Measurements from ENCODE around the gene UBE2R2. TPM values are rescaled to one million over a fixed set of nuclear protein-coding genes. Genes with fewer than 3 reads are reported as not detected.

Gene UBE2R2
- total and polyA plus RNA-seq, 12 donors: 15.8 to 47.9 (median 41.4) TPM

GRCh38 chr9:33942471-33943083 lies 125.6 kb downstream of the UBE2R2 start:
- Histone ChIP-seq H3K27ac (peak overlapping the region in 2 of 10 donors; percentile 12 to 29), H3K4me3 (no peak overlapping the region), H3K9me3 (no peaks in the 10 kb centered on the region), H3K36me3 (peaks cover 0 to 93% (median 10%) of the 10 kb centered on the region in 9 donors), H3K4me1 (peaks cover 0 to 18% (median 4%) of the 10 kb centered on the region in 9 donors), H3K27me3 (no peaks in the 10 kb centered on the region)
- 97 to 99% methylated on average over 3 of the region's 3 CpGs for WGBS, 2 donors
- DNase-seq: no peak
- no peak for ATAC-seq
- intact Hi-C loops (cut with DNase I): loop anchor here in 1 of 10 donors (10.0 kb wide), 1 partner anchor 58 kb away; no protein-coding TSS in a partner anchor
- no peak for TF ChIP-seq CTCF (IDR thresholded peaks at IDR 0.05)

- Histone ChIP-seq H3K4me3 (no peak overlapping the region), H3K9me3 (no peaks in the 10 kb centered on the region), H3K27me3 (no peaks in the 10 kb centered on the region), H3K4me1 (peaks cover 0 to 18% (median 4%) of the 10 kb centered on the region in 9 donors), H3K36me3 (peaks cover 0 to 93% (median 10%) of the 10 kb centered on the region in 9 donors), H3K27ac (peak overlapping the region in 4 of 10 donors; percentile 1 to 40 (median 24))
- DNase-seq: no peak
- TF ChIP-seq CTCF (IDR thresholded peaks at IDR 0.05): no peak
- intact Hi-C loops (cut with DNase I): loop anchor here in 1 of 10 donors (10.0 kb wide), 1 partner anchor 59 kb away; no protein-coding TSS in a partner anchor
- WGBS, 2 donors: 36 to 47% methylated on average over 2 of the region's 2 CpGs
- peak in 2 of 8 donors; percentile 29 to 57 for ATAC-seq
Measured at GRCh38 chr9:33943389-33943788, 126.4 kb downstream of the UBE2R2 start.

- ATAC-seq: peak in 2 of 8 donors; percentile 54 to 55
- no peak overlapping the region for H3K4me3 ChIP-seq
- TF ChIP-seq CTCF (IDR thresholded peaks at IDR 0.05): no peak
- intact Hi-C loops (cut with DNase I): loop anchor here in 1 of 10 donors (10.0 kb wide), 1 partner anchor 62 kb away; no protein-coding TSS in a partner anchor
- no peak overlapping the region for H3K27ac ChIP-seq
- peaks cover 0 to 94% (median 8%) of the 10 kb centered on the region in 9 donors for H3K36me3 ChIP-seq
- no peaks in the 10 kb centered on the region for H3K9me3 ChIP-seq
- DNase-seq: no peak
- peaks cover 0 to 18% (median 4%) of the 10 kb centered on the region in 9 donors for H3K4me1 ChIP-seq
- WGBS, 2 donors: 94 to 98% methylated on average over 3 of the region's 3 CpGs
- no peaks in the 10 kb centered on the region for H3K27me3 ChIP-seq
Measured at GRCh38 chr9:33946779-33947535, 130.0 kb downstream of the UBE2R2 start.

GRCh38 chr9:33950371-33950770 lies 133.4 kb downstream of the UBE2R2 start:
- ATAC-seq (no peak), DNase-seq (no peak)
- H3K4me3 ChIP-seq: no peak overlapping the region
- peaks cover 0 to 4% (median 0%) of the 10 kb centered on the region in 9 donors for H3K4me1 ChIP-seq
- no peaks in the 10 kb centered on the region for H3K27me3 ChIP-seq
- 97 to 98% methylated on average over 1 of the region's 1 CpG for whole genome bisulfite sequencing, 2 donors
- TF ChIP-seq CTCF (IDR thresholded peaks at IDR 0.05): no peak
- H3K36me3 ChIP-seq: peaks cover 0 to 92% (median 10%) of the 10 kb centered on the region in 9 donors
- intact Hi-C loops (cut with DNase I): no loop called here
- no peak overlapping the region for H3K27ac ChIP-seq
- H3K9me3 ChIP-seq: no peaks in the 10 kb centered on the region
